ENCODE results near the gene NBAS.
A peak's percentile ranks its signal among the peaks of the same experiment; 100 is the strongest.

NBAS gene

GRCh38 chr2:15560988-15561573, at the start of gene NBAS:
Gene NBAS, minus strand, starts transcription at chr2:15561334. Its CDS starts 30 bp downstream, at chr2:15561304.
- DNase-seq (ENCODE audit: low read depth): peak; percentile 66

- no peak for DNase-seq (ENCODE audit: low read depth)
Observed at GRCh38 chr2:15610430-15610952, 49.4 kb upstream of the NBAS start.

GRCh38 chr2:15609341-15610042, 48.4 kb upstream of the NBAS start:
- DNase-seq (ENCODE audit: low read depth): no peak

GRCh38 chr2:15608392-15608761, 47.2 kb upstream of the NBAS start:
- DNase-seq (ENCODE audit: low read depth): no peak

- no peak for DNase-seq (ENCODE audit: low read depth)
Observed at GRCh38 chr2:15607709-15608391, 46.7 kb upstream of the NBAS start.

- no peak for DNase-seq (ENCODE audit: low read depth)
Observed at GRCh38 chr2:15606481-15607441, 45.6 kb upstream of the NBAS start.

- DNase-seq (ENCODE audit: low read depth): no peak
Observed at GRCh38 chr2:15605721-15606120, 44.6 kb upstream of the NBAS start.

- no peak for DNase-seq (ENCODE audit: low read depth)
Observed at GRCh38 chr2:15603948-15604347, 42.8 kb upstream of the NBAS start.

- DNase-seq (ENCODE audit: low read depth): no peak
Observed at GRCh38 chr2:15603044-15603765, 42.1 kb upstream of the NBAS start.

GRCh38 chr2:15602393-15602792, 41.3 kb upstream of the NBAS start:
- DNase-seq (ENCODE audit: low read depth): no peak

- no peak for DNase-seq (ENCODE audit: low read depth)
Observed at GRCh38 chr2:15601681-15602080, 40.5 kb upstream of the NBAS start.

GRCh38 chr2:15599994-15600393, 38.9 kb upstream of the NBAS start:
- DNase-seq (ENCODE audit: low read depth): no peak

- DNase-seq (ENCODE audit: low read depth): no peak
Observed at GRCh38 chr2:15596968-15597367, 35.8 kb upstream of the NBAS start.

GRCh38 chr2:15596350-15596749, 35.2 kb upstream of the NBAS start:
- DNase-seq (ENCODE audit: low read depth): no peak

- DNase-seq (ENCODE audit: low read depth): no peak
Observed at GRCh38 chr2:15595936-15596335, 34.8 kb upstream of the NBAS start.

GRCh38 chr2:15595342-15595905, 34.3 kb upstream of the NBAS start:
- DNase-seq (ENCODE audit: low read depth): no peak

GRCh38 chr2:15594291-15595256, 33.4 kb upstream of the NBAS start:
- DNase-seq (ENCODE audit: low read depth): no peak

GRCh38 chr2:15593327-15593705, 32.2 kb upstream of the NBAS start:
- DNase-seq (ENCODE audit: low read depth): no peak

- DNase-seq (ENCODE audit: low read depth): peak; percentile 80
Observed at GRCh38 chr2:15591692-15592463, 30.7 kb upstream of the NBAS start, which contains the start of gene DDX1. Gene DDX1, plus strand, starts transcription at chr2:15591868. Its CDS starts 66 bp downstream, at chr2:15591934.
